DMS153 (cell line): ENCODE data around the gene PRKN.

Experiments
- DNase-seq: peaks from one replicate; lab custom pipeline; 2025; lab: John Stamatoyannopoulos, UW

Gene PRKN

DNA sequence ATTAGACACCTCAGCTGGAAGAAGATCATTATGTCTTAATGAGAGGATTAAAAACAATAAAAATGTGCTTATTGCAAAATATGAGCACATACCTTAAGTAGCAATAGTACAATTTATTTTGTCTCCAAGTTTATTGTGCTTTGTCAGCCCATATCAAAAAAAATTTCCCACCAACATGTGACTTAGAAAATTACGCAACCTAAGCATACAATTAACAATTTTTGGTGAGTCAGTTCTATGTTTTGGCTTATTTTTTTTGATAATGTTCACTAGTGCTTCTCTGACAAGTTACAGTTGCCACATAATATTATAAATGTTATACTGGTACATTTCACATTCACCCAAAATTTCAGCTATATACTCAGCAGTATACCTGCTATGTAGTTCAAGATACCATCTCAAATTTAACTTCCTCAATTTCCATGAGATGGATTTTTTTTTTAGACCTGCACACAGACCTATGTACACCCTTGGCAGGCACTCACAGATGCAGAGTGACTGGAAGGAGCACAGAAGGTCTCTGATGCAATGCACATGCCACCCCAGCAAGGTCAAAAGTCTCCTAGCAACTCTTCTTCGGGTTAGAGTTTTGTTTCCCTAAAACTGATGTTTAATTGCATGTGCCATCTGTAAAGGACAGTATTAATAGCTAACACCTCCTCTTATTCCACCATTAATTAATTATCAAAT is 112.4 kb downstream of the PRKN start:
- DNase-seq = no peak

GRCh38 chr6:162613310-162613709 is 114.3 kb downstream of the PRKN start:
- no peak for DNase-seq

DNA sequence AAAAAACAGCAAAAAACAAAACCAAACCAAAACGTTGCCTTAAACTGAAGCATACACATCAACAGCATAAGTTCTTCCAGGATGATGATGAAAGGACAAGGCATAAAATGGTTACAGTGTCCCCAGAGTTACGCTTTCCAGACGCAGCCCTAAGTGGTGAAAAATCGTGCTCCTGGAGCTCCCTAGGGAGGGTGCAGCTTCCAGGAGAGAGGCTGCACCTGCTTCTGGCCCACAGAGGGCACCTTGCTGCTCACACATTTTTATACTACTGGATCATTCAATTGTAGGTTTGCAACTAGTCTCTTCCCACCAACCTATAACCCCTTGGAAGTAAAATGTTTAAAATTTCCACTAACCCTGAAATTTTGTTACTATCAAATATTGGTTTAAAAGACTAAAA is 115.0 kb downstream of the PRKN start:
- no peak for DNase-seq

DNA sequence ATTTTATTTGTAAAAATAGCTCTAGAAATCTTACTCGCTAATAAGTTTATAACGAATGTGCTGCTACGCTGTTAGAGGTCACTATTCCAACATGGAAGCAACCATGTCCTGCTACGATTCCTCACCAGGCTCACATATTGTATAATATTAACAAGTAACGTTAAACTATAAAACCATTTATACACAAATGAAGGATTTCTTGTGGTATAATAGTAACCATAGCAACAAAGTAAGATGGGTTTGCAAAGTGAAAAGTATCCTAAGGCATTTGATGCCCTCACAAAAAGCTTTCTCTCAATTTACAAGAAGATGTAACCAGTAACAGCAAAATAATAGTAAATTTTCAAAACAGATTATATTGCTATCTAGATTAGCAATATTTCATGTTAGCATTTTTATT is 117.2 kb downstream of the PRKN start:
- DNase-seq = no peak

DNA sequence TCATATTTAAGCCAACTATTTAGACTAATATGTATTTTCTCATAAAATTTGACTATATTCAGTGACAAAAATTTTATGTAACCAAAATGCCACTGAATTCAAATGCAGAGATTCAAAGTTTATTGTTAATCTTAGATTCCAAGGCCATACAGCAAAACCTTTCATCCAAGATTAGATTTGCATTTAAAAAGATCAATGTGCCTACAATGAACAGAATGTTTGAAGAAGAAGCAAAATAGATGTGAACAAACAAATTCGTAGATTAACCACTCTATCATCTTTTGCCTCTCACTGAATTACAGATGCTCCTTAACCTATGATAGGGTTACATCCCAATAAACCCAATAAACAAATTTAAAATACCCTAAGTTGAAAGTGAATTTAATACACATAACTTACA is 121.7 kb downstream of the PRKN start:
- no peak for DNase-seq

DNA sequence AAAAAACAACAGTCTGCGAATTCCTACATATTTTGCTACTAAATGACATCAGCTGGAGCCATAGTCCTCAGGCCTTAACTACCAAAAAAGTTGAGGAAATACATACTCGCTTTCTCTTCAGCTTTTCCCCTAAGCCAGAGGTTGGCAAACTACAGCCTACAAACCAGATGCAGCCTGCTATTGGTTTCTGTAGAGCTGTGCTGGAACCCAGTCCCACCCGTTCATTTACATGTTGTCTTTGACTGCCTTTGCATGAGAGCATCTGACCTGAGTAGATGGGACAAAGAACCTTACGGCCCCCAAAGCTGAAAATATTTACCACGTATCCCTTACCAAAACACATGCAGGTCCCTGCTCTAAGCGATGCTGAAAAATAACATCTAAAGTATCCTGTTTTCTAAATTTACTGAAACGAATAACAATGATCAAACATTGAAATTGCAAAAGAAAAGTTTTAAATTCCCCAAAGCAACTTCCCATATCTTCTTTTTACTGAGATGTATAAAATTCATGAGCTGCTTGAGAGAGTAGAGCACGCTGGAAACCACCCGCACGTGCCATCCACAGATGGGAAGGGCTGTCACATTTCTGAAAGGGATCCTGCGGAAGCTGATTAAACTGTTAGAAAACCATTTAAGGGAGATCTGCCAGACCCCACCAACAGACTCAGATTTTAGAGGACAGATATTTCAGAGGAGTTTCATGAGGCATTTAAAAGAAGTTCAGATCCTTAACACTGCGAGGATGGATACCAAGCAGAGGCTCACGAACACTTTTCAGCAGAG is 124.1 kb downstream of the PRKN start:
- no peak for DNase-seq

DNA sequence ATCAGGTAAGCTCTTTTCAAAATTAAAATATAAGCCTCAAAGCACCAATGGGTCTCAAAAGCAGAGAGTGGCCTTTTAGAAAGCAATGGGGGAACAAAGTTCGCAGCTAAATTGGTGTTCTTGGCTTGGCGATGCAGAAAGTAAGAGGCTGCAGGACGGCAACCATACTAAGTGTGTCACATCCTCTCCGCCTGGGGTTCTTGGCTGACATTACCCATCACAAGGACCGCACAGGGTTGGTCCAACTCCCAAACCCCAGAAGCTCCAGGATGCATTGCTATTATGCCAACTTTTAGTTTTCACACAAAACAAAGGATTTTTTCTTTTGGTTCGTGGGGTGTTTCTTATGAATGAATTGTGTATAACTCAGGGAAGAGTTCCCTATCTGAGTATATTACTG is 124.8 kb downstream of the PRKN start:
- DNase-seq = no peak

DNA sequence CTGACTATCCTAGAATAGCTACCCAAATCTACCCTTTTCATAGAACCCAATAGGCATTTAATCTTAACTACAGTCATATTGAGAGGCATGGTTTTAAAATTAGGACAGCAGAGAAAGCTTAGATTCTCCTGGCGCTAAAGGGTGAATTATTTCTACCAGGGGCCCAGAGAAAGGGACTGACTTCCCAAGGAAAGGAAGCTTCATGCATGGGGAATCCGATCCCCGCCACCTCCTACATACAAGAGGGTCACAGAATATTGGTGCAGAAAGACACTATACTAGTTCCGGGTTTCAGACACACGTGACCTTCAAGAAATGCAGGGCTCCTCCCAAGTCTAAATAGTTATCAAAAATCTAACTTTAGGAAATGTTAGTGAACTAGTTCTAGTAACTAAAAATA is 130.9 kb downstream of the PRKN start:
- DNase-seq = no peak

- no peak for DNase-seq
These were observed 136.0 kb downstream of the PRKN start for GRCh38 chr6:162591517-162591916.

DNA sequence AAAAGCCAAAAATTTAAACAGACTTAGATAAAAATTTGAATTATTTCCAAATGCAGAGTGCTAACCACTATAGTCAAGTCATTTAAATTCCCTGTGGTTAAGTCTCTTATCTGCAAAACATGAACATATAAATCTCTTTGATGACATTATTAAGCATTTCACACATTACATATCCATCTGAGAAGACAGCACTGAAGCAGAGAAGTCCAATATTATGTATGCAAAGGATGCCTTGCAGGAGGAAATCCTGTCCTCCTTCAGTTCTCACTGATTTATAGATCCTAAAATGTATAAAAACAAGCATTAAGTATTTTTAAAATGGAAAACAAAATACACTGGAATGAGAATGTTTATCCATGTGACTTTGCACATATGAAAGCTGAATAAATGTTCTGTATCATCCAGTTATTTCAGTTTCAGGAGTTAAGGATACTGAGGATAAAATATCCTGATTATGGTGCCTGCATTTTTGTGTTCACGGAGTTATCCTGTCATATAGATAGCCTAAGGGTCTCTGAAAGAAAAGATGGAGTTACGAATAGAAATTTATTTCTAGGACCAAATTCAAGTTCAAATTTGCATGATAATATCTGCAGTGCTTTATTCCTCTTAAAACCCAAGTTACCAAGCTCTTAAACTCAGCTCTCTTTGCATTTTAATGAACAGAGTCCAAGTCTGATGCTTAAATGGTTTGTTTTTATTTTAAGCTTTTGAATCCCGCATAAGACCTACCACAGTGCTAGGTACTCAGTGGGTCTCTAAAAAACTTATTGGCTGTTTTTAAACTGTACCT is 145.4 kb downstream of the PRKN start:
- DNase-seq = no peak

DNA sequence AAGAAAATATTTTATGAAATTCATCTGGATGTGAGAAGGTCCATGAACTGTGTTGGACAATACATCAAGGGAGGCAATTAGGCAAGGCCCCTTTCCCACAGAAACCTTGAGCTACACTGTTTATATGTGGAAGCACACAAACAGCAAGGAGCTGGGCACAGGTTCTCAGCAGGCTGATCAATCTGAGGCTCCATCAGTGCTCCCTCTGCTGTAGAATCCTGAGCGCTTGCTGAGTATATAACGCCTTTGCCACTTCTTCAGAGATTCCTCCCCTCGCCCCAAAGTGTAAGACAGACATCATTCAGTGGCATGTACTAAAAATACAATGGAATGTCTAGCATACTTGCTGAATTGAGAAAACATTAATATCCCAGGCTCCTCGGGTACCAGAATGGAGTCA is 146.9 kb downstream of the PRKN start:
- DNase-seq = no peak

GRCh38 chr6:162576016-162576415 is 151.6 kb downstream of the PRKN start:
- DNase-seq = no peak

GRCh38 chr6:162572240-162572639 is 155.3 kb downstream of the PRKN start:
- no peak for DNase-seq

DNA sequence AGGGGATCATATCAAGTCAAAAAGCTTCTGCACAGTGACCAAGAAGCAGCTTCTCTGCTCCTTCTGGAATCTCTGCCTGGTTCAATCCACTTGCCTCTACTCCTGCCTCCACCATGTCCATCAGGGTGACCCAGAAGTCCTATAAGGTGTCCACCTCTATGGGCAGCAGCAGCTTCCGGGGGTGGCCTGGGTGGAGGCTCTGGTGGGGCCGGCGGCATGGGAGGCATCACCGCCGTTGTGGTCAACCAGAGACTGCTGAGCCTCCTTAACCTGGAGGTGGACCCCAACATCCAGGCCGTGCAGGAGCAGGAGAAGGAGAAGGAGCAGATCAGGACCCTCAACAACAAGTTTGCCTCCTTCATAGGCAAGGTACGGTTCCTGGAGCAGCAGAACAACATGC is 159.3 kb downstream of the PRKN start:
- DNase-seq = no peak

GRCh38 chr6:162562041-162562440 is 165.5 kb downstream of the PRKN start:
- DNase-seq = no peak

- no peak for DNase-seq
These were observed 166.7 kb downstream of the PRKN start for GRCh38 chr6:162560891-162561290.

GRCh38 chr6:162554531-162554930 is 173.0 kb downstream of the PRKN start:
- no peak for DNase-seq

- no peak for DNase-seq
These were observed 180.7 kb downstream of the PRKN start for GRCh38 chr6:162546905-162547304.

DNA sequence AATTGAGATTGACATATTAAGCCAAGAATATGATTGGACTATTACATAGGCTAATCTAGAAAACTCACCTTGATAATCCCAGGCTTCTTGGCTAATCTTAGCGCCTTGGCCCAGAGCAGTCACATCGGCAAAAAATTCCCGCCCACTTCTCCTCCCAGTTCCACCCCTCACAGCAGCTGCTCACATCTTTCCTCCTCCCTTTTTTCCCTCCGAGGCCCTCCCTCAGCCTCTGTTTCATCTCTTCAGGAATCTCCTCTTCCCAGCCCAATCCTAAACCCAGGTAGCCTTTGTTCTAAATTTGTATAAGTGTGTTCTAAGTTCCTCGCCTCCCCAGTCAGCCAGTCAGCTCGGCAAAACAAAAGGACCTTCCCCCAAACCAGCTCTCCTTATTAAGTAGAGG is 184.3 kb downstream of the PRKN start:
- no peak for DNase-seq

DNA sequence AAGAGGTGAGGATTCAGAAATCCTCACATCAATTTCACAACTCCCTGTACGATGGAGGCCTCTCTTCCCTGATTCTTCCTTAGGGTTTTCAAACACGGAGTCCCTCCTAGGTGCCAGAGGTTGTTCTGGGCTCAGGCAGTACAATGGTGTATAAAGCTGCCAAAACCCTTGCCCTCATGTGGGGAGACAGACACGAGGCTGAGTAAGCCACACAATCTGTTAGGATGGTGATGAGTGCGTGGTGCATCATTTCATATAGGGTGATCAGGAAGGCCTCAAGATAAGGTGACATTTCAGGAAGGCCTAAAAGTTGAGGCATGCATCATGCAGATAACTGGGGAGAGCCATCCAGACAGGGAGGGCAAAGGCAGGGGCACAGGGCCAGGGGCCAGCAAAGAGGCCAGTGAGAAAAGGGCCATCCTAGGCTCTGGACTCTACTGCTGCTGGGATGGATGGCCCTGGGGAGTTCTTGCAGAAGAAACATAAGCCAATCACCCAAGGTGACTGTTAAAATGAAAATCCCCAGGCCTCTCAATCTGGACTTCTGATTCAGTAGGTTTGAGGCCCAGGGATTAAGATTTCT is 186.5 kb downstream of the PRKN start:
- no peak for DNase-seq

GRCh38 chr6:162539321-162539720 is 188.2 kb downstream of the PRKN start:
- no peak for DNase-seq

- peak; percentile 62 for DNase-seq
These were observed 188.9 kb downstream of the PRKN start for GRCh38 chr6:162538643-162539064.

GRCh38 chr6:162533009-162533400 is 194.6 kb downstream of the PRKN start:
- no peak for DNase-seq
